Activated CD8-positive, alpha-beta T cell treated with anti-CD3 and anti-CD28 coated beads for 36 hours (primary cell): ENCODE results near the gene DNHD1. TPM values are rescaled to one million over a fixed set of nuclear protein-coding genes. Genes with fewer than 3 reads are reported as not detected.

ENCODE experiments used
- ATAC-seq: fragments of 200-7000 bp; cut with Tn5 transposase; one replicate; pipeline ENCODE4 v1.10.0; 2021; ENCODE audit warnings: mild to moderate bottlenecking, moderate library complexity
- CTCF ChIA-PET: fragments of 350-600 bp; sonication (Branson Sonifier 250); formaldehyde crosslinking; loops from one replicate; lab custom pipeline; 2021; ENCODE audit warnings: antibody characterized with exemption; lab: Charles Lee
- POLR2A ChIA-PET: fragments of 350-600 bp; sonication (Branson Sonifier 250); formaldehyde crosslinking; loops from one replicate; lab custom pipeline; 2021; ENCODE audit warnings: antibody characterized with exemption; lab: Charles Lee
- DNase-seq: peaks from one replicate; pipeline ENCODE4 v3.0.0-alpha.2; 2020
- H3K27ac Mint-ChIP-seq: one replicate; pipeline ENCODE4 v1.8.0; 2021; ENCODE audit warnings: mild to moderate bottlenecking, mixed read lengths
- H3K27me3 Mint-ChIP-seq: one replicate; pipeline ENCODE4 v1.8.0; 2021; ENCODE audit warnings: mixed read lengths
- H3K36me3 Mint-ChIP-seq: one replicate; pipeline ENCODE4 v1.8.0; 2021; ENCODE audit warnings: low read depth, mixed read lengths
- H3K4me1 Mint-ChIP-seq: one replicate; pipeline ENCODE4 v1.8.0; 2021; ENCODE audit warnings: low read depth, mixed read lengths
- H3K4me3 Mint-ChIP-seq: one replicate; pipeline ENCODE4 v1.8.0; 2021; ENCODE audit warnings: mild to moderate bottlenecking, moderate library complexity, mixed read lengths
- H3K9me3 Mint-ChIP-seq: one replicate; pipeline ENCODE4 v1.8.0; 2021; ENCODE audit warnings: mixed read lengths
- intact Hi-C: fragments of 100-400 bp; cut with micrococcal nuclease; formaldehyde crosslinking; loops from one replicate; pipeline ENCODE4 v1.10.0; 2022
- total RNA-seq, 2 experiments: library from RNA; stranded (reverse); gene quantifications; one replicate each; pipeline ENCODE4 v1.2.3, GENCODE V29; 2021
- TF ChIP-seq, protein P1 (sequence below): fragments of 200-600 bp; IDR thresholded peaks from one replicate; pipeline ENCODE4 v1.8.0; 2022; ENCODE audit warnings: antibody characterized with exemption, mild to moderate bottlenecking

The DNHD1 gene, protein sequence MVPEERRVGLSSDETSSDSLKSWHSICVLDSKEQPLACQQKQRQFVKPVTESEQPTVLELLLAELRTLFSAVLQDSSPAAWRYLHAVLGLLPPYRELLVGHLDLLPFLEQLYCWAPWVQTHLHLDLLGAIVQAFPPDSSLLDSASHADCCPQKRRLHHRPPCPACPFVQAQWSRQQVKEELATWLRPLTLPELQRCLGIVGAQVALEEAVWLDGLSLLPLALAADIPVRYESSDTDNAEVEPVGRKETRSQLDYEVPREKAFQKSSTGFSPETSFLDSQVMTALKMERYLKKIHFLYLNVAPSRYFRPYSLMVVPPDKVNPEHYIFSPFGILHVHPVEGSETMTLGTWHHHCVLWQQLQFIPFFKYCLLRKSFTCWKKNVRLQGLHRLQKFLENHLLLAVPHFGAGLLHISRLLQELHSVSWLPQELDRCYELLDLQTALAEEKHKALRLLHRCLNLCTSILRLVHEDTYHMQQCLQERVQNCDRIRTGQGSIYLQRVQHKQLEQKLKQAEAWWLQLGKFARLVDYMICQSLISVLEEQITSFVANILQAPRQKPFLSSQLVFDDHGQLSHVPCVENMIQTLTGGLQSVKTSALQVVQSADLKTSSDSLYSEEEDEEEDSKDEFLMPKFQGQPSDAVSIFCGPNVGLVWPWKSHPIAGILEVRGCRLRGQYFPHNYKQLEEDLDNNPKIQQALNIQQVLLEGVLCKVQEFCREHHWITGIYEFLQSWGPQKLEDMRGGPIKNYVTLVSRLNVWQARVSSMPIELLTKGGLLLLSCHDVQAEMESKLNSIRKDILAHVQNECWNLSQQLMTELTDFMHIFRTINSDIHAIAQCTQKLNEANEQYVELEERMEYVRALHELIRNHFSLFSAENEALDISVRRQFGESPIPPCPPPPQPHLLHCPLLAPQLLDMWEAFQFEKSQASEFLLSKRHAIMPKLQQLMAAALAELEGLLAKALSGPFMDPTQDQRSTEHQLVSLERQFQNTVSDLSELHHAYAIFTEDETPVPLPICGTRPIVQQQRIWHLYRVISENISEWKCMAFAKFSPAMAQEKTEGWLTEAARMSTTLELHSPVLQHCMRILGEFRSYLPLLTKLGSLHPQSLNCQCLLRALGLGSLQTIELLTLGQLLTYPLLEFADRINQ (N-terminal part only)
- 10 to 100 TPM; 27.5 to 28.2 TPM for total RNA-seq

DNA sequence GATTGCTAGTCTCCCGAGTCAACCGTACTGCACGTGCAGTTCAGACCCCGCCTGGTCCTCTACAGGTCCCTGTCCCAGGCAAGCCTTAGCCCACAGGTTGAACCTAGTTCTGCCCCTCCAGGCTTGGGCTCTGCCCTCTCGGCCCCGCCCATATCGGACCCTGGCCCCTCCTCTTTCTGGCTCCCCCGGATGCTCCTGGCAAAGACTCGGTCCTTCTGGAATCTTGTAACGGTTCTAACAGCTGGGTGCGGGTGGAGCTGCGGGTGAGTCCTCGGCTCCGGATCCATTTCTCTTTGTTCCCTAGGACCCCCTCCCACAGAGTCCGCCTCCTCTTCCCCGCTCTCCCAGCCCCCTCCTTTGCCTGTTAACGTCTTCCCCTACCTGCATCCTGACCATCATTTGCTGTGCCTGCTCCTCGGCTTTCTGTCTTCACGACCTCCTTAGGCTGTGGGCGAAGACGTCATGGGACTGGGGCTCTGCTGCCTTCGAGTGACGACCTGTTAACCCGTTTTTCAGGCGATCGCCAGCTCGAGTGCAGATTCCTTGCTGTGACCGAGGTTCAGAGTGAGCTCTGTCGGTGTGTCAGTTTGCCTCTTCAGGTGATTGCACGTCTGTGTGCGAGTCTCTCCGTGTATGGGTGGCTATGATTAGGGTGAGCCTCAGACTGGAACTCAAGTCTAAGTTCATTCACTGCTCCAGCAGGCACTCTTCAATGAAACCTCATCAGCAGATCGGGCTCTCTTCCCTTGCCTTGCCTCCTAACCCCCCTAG is at the start of gene DNHD1:
TSS of gene DNHD1 (plus strand) at position 212 of the 771 bp plus-strand sequence. CDS start 936 bp downstream, outside the sequence.
- Mint-ChIP-seq H3K36me3 (peaks cover 29% of the 10 kb centered on the region), H3K27me3 (no peaks in the 10 kb centered on the region), H3K9me3 (no peaks in the 10 kb centered on the region), H3K4me3 (no peak within 1 kb of the TSS), H3K27ac (no peak within 1 kb of the TSS), H3K4me1 (peaks cover 4% of the 10 kb centered on the region)
- intact Hi-C loops: no loop called here
- ATAC-seq (no peak), DNase-seq (no peak)
- ChIA-PET CTCF (interaction anchor here (1.4 to 3.5 kb wide), 2 partner anchors 8 to 118 kb away, joined by 7 to 24 read pairs; no protein-coding TSS in a partner anchor), POLR2A (interaction anchor here (4.5 kb wide), 1 partner anchor 14 kb away, joined by 25 read pairs; the partner anchor contains the start of genes ARFIP2 and TIMM10B)
- TF ChIP-seq, protein P1, sequence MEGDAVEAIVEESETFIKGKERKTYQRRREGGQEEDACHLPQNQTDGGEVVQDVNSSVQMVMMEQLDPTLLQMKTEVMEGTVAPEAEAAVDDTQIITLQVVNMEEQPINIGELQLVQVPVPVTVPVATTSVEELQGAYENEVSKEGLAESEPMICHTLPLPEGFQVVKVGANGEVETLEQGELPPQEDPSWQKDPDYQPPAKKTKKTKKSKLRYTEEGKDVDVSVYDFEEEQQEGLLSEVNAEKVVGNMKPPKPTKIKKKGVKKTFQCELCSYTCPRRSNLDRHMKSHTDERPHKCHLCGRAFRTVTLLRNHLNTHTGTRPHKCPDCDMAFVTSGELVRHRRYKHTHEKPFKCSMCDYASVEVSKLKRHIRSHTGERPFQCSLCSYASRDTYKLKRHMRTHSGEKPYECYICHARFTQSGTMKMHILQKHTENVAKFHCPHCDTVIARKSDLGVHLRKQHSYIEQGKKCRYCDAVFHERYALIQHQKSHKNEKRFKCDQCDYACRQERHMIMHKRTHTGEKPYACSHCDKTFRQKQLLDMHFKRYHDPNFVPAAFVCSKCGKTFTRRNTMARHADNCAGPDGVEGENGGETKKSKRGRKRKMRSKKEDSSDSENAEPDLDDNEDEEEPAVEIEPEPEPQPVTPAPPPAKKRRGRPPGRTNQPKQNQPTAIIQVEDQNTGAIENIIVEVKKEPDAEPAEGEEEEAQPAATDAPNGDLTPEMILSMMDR: no peak

DNA sequence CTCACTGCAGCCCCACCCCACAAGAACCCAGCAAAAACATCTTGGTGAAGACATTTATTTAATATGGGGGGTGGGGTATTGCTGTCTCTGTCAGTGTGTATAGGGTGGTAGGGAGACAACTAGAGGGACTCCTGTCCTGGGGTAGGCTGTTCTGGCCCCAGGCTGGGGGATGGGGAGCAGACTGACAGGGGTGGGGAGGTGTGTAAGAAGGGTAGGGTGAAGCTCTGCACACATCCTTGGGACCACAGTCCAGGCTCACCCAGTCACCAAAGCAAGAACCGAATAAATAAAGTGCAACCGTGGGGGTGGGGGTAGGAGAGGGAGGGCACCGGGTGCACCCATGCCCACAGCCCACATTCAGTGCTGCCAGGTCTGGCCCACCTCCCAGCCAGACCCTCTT is 48.5 kb upstream of the DNHD1 start:
- Mint-ChIP-seq H3K27ac (no peak overlapping the region), H3K4me3 (no peak overlapping the region), H3K4me1 (no peaks in the 10 kb centered on the region), H3K9me3 (no peaks in the 10 kb centered on the region), H3K36me3 (no peaks in the 10 kb centered on the region), H3K27me3 (no peaks in the 10 kb centered on the region)
- no peak for ATAC-seq
- ChIA-PET POLR2A (interaction anchor here (1.5 to 1.7 kb wide), 2 partner anchors 34 to 69 kb away, joined by 3 to 5 read pairs; no protein-coding TSS in a partner anchor), CTCF (interaction anchor here (1.6 to 14.5 kb wide), 3 partner anchors 8 to 71 kb away, joined by 4 to 652 read pairs (median 7); partner anchors contain the start of gene HPX)
- TF ChIP-seq, protein P1: no peak
- DNase-seq: no peak
- intact Hi-C loops: no loop called here

DNA sequence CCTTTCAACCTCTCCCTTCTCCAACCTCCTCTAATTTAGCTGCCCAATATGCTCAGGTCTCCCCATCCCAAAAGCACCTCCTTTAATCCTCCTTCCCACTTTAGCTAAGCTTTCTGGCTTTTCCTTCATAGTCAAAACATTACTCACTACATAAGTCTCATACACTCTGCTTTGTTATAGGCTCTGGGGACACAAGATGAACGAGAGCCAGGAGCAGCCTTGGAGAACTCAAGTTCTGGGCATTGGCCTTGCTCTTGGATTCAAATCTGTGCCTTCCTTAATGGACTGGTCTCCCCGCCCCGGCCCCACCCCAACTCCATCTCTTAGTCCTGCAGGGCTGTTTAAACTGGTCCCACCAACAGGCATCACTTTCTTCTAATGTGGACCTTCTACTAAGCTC is 44.9 kb upstream of the DNHD1 start:
- Mint-ChIP-seq H3K9me3 (no peaks in the 10 kb centered on the region), H3K4me3 (no peak overlapping the region), H3K27me3 (no peaks in the 10 kb centered on the region), H3K36me3 (no peaks in the 10 kb centered on the region), H3K27ac (no peak overlapping the region), H3K4me1 (no peaks in the 10 kb centered on the region)
- no peak for ATAC-seq
- POLR2A ChIA-PET: no interaction called here
- TF ChIP-seq, protein P1: no peak
- CTCF ChIA-PET: interaction anchor here (1.0 to 5.1 kb wide), 5 partner anchors 8 to 90 kb away, joined by 3 to 42 read pairs (median 5); no protein-coding TSS in a partner anchor
- no peak for DNase-seq
- intact Hi-C loops: no loop called here

DNA sequence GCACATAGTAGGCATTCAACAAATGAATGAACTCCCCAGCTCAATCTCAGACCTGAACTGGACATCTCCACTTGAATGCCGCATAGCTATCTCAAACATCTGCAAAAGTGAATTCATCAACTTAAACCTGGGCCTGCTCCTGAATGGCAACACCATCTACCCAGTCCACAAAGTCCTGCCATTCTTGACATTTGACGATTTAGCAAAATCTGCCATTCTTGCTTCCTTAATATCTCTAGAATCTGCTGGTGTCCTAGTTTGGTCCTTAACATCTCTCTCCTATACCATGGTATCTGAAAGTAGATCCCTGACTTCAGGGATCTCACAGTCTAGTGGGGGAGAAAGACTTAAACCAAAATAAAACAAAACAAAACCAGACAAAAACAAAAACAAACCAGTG is 43.9 kb upstream of the DNHD1 start:
- no peaks in the 10 kb centered on the region for H3K9me3 Mint-ChIP-seq
- no peak for ATAC-seq
- H3K27me3 Mint-ChIP-seq: no peaks in the 10 kb centered on the region
- ChIA-PET POLR2A (no interaction called here), CTCF (interaction anchor here (0.6 to 5.1 kb wide), 4 partner anchors 9 to 304 kb away, joined by 3 to 42 read pairs (median 20); no protein-coding TSS in a partner anchor)
- intact Hi-C loops: no loop called here
- DNase-seq: no peak
- no peak overlapping the region for H3K27ac Mint-ChIP-seq
- H3K4me3 Mint-ChIP-seq: no peak overlapping the region
- no peaks in the 10 kb centered on the region for H3K36me3 Mint-ChIP-seq
- no peaks in the 10 kb centered on the region for H3K4me1 Mint-ChIP-seq
- TF ChIP-seq, protein P1: no peak
